ENCODE results near the gene PTPRE.

DNA sequence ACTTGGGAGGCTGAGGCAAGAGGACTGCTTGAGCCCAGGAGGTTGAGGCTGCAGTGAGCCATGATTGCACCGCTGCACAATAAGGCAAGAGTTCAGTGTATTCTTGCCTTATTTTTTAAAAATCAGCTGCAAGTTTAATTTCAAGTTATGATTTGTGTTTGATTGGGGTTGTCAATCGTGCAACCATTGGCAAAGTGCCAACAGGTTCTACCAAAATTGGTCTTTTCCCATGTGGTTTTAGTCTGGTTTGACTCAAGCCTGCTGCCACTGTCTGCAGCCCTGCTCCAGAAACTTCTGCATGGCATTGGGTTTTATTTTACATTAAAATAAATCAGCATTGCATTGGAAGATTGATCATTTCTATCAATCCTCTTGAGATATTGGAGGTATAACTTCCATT, 72.7 kb downstream of the PTPRE start:
- TF ChIP-seq, protein P1, sequence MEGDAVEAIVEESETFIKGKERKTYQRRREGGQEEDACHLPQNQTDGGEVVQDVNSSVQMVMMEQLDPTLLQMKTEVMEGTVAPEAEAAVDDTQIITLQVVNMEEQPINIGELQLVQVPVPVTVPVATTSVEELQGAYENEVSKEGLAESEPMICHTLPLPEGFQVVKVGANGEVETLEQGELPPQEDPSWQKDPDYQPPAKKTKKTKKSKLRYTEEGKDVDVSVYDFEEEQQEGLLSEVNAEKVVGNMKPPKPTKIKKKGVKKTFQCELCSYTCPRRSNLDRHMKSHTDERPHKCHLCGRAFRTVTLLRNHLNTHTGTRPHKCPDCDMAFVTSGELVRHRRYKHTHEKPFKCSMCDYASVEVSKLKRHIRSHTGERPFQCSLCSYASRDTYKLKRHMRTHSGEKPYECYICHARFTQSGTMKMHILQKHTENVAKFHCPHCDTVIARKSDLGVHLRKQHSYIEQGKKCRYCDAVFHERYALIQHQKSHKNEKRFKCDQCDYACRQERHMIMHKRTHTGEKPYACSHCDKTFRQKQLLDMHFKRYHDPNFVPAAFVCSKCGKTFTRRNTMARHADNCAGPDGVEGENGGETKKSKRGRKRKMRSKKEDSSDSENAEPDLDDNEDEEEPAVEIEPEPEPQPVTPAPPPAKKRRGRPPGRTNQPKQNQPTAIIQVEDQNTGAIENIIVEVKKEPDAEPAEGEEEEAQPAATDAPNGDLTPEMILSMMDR (IDR thresholded peaks at IDR 0.05): no peak
- TF ChIP-seq POLR2AphosphoS5 (IDR thresholded peaks at IDR 0.05): no peak
- no peak for TF ChIP-seq EP300 (IDR thresholded peaks at IDR 0.05)

Measured in upper lobe of left lung (tissue), 4 donors.